ENCODE results near the gene ABCA1.
A peak's percentile ranks its signal among the peaks of the same experiment; 100 is the strongest.
"Not testable (repeated sequence)": the region's sequence is repeated elsewhere in the genome, so short reads cannot be mapped to it uniquely, and the experiment has no call there.

The ABCA1 gene

DNA sequence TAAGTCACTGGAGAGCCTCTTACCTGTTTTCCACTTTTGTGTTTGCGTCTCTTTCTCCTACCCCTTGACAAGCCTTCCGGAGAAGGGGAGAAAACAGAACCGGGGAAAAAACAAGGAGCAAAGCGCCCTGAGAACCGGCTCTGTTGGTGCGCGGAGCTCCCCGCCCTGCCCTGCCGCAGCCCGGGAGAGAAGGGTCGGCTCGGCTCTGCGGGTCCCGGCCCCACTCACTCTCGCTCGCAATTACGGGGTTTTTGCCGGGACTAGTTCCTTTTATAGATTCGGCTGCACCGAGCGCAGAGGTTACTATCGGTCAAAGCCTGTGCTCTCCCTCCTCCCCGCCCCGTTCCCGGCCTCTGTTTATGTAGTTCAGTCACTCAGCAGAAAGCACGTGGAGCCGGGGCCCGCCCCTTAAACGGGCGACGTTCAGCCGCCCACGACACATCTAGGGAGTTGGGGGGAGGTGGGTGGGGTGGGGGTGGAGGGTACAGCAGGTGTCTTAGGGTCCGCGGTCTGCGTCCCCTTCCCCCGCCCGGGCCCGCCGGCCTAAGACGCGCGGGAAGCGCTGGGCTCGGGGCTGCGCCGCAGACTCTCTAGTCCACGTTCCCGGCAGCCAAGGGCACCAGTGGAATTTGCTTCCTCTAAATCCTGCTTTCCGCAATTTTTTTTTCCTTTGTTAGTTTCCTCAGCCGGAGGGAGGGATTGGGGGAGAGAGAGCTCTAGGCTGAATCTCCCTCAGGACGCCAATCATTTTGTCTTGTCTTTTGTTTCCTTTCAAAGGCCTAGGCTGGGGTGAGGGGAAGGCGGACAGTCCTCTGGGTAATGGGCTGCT is at the start of gene ABCA1:
Gene ABCA1, minus strand, starts transcription at position 244 of the 829 bp plus-strand sequence. CDS start 24,476 bp downstream, outside the sequence.
- no peaks in the 10 kb centered on the region for H3K36me3 ChIP-seq (ENCODE audit: control insufficient read depth, insufficient read depth, low read length)
- peaks cover 9% of the 10 kb centered on the region for H3K4me1 ChIP-seq (ENCODE audit: control insufficient read depth, insufficient read depth, low read length)
- H3K9me3 ChIP-seq (ENCODE audit: control insufficient read depth, insufficient read depth, low read length): no peaks in the 10 kb centered on the region
- H3K27me3 ChIP-seq (ENCODE audit: control insufficient read depth, insufficient read depth, low read length): peaks cover 3% of the 10 kb centered on the region
- H3K4me3 ChIP-seq (ENCODE audit: low read depth, low read length): peak within 1 kb of the TSS; percentile 85
- H3K9ac ChIP-seq (ENCODE audit: low read depth, low read length): peak within 1 kb of the TSS; percentile 85

- Histone ChIP-seq H3K4me3 (ENCODE audit: low read depth, low read length) (no peak overlapping the region), H3K9me3 (ENCODE audit: control insufficient read depth, insufficient read depth, low read length) (no peaks in the 10 kb centered on the region), H3K27me3 (ENCODE audit: control insufficient read depth, insufficient read depth, low read length) (no peaks in the 10 kb centered on the region), H3K9ac (ENCODE audit: low read depth, low read length) (no peak overlapping the region), H3K36me3 (ENCODE audit: control insufficient read depth, insufficient read depth, low read length) (no peaks in the 10 kb centered on the region), H3K4me1 (ENCODE audit: control insufficient read depth, insufficient read depth, low read length) (no peaks in the 10 kb centered on the region)
Measured at GRCh38 chr9:104977580-104977979, 49.6 kb upstream of the ABCA1 start.

DNA sequence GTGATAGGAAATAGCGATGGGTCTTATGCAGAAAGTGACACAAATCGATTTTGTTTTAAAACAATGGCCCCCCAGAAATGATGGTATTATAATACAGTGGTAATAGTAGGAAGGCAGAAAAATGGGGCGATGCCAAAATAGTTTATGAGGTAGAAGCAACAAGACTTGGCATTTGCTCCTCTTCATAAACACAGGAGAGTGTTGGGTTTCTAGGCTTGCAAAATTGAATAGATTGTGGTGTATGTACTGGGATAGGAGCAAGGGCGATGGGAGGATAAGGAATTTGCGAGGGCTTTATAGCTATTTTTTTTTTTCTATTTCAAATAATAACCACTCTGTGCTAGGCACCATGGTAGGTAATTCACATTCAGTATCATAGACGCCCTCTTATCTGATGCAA is 49.2 kb upstream of the ABCA1 start:
- H3K4me3 ChIP-seq (ENCODE audit: low read depth, low read length): no peak overlapping the region
- H3K9me3 ChIP-seq (ENCODE audit: control insufficient read depth, insufficient read depth, low read length): no peaks in the 10 kb centered on the region
- no peak overlapping the region for H3K9ac ChIP-seq (ENCODE audit: low read depth, low read length)
- no peaks in the 10 kb centered on the region for H3K36me3 ChIP-seq (ENCODE audit: control insufficient read depth, insufficient read depth, low read length)
- no peaks in the 10 kb centered on the region for H3K4me1 ChIP-seq (ENCODE audit: control insufficient read depth, insufficient read depth, low read length)
- H3K27me3 ChIP-seq (ENCODE audit: control insufficient read depth, insufficient read depth, low read length): no peaks in the 10 kb centered on the region

GRCh38 chr9:104975966-104976595 is 48.1 kb upstream of the ABCA1 start:
- not testable (repeated sequence) for H3K4me1 ChIP-seq (ENCODE audit: control insufficient read depth, insufficient read depth, low read length); H3K9me3 ChIP-seq (ENCODE audit: control insufficient read depth, insufficient read depth, low read length); H3K27me3 ChIP-seq (ENCODE audit: control insufficient read depth, insufficient read depth, low read length); H3K9ac ChIP-seq (ENCODE audit: low read depth, low read length); H3K4me3 ChIP-seq (ENCODE audit: low read depth, low read length); H3K36me3 ChIP-seq (ENCODE audit: control insufficient read depth, insufficient read depth, low read length)

DNA sequence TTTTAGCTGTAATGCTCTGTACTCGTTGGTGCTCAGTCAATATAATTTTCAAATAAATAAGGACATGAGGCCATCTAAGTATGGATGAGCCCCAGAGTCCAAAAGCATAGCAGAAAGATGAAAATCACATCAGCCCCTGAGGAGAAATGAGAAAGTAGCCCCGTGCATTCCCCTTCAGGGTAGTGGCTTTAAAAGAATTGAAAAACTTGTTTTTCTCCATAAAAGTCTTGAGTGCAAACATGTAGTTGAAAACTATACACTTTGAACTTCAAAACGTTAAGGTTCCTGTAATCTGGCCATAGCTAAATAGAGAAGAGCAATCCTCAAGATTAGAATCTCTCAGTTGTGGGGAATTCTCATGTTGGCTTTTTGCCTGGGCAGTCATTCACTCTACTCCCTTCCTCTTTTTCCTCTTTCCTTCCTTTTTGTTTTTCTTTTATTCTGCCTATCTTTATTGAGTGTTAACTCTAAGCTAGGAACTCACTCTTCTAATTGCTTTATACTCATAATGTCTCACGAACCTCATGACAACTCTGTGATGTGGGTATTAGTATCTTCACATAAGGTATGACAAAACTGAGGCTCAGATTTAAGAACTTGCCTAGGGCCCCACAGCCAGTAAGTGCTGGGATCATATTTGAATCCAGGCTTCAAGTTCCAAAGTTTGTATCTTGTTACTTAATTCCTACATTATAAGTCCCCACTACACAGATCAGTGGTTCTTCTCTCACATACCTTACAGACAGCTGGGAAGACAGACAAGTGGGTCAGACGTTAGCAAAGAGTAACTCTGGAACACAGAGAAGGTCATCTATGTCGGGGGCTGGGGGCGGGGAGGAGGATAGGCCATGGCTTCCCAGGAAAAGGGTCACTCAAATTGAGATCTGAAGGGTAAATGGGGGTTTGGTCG is 46.4 kb upstream of the ABCA1 start:
- no peaks in the 10 kb centered on the region for H3K27me3 ChIP-seq (ENCODE audit: control insufficient read depth, insufficient read depth, low read length)
- H3K4me3 ChIP-seq (ENCODE audit: low read depth, low read length): no peak overlapping the region
- H3K4me1 ChIP-seq (ENCODE audit: control insufficient read depth, insufficient read depth, low read length): no peaks in the 10 kb centered on the region
- no peaks in the 10 kb centered on the region for H3K36me3 ChIP-seq (ENCODE audit: control insufficient read depth, insufficient read depth, low read length)
- no peaks in the 10 kb centered on the region for H3K9me3 ChIP-seq (ENCODE audit: control insufficient read depth, insufficient read depth, low read length)
- H3K9ac ChIP-seq (ENCODE audit: low read depth, low read length): no peak overlapping the region

DNA sequence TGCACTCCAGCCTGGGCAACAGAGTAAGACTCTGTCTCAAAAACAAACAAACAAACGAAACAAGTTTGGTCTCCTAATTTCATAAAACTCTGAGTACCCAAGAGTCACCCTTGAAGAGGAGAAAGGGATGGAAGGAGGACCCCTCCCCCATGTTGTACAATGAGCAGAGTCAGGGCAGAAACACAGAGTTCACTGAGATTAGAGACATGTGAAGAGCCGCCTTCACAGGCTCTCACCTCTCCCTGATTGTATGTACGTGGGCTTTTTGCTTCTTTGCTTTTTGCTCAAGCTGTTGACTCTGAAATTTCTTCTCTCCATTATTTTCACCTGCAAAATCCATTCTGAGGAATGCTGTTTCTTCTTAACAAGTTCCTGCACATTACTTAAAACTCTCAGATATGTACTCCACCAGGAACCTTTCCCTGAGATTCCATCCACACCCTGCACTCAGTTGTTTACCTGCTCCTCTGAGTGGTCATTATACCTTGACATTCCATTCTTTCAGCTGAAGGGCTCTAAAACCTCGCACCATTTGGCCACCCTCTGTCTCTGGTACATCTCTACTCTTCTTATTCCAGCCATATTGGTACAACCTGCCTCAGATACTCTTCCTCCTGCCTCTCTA is 44.4 kb upstream of the ABCA1 start:
- no peaks in the 10 kb centered on the region for H3K9me3 ChIP-seq (ENCODE audit: control insufficient read depth, insufficient read depth, low read length)
- H3K9ac ChIP-seq (ENCODE audit: low read depth, low read length): no peak overlapping the region
- H3K36me3 ChIP-seq (ENCODE audit: control insufficient read depth, insufficient read depth, low read length): no peaks in the 10 kb centered on the region
- no peaks in the 10 kb centered on the region for H3K27me3 ChIP-seq (ENCODE audit: control insufficient read depth, insufficient read depth, low read length)
- no peak overlapping the region for H3K4me3 ChIP-seq (ENCODE audit: low read depth, low read length)
- peaks cover 5% of the 10 kb centered on the region for H3K4me1 ChIP-seq (ENCODE audit: control insufficient read depth, insufficient read depth, low read length)

DNA sequence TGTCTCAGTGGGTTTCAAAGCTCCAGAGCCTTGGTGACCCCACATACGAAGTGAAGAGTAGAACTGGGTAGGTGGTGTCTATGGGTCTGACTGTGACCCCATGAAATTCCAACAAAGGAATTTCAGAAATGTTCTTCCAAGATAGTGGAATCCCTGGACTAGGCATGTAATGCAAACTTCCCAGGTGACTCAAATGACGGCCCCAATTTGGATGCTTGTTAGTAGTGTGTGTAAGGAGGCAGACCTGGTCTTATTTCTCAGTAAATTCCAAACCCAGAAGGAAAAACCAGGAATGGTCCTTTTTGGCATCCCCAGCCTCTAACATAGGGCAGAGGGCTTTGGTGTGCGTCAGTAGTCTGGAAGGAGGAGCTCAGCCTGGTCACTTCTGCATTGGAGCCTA is 43.6 kb upstream of the ABCA1 start:
- Histone ChIP-seq H3K9ac (ENCODE audit: low read depth, low read length) (no peak overlapping the region), H3K27me3 (ENCODE audit: control insufficient read depth, insufficient read depth, low read length) (no peaks in the 10 kb centered on the region), H3K4me3 (ENCODE audit: low read depth, low read length) (no peak overlapping the region), H3K36me3 (ENCODE audit: control insufficient read depth, insufficient read depth, low read length) (no peaks in the 10 kb centered on the region), H3K9me3 (ENCODE audit: control insufficient read depth, insufficient read depth, low read length) (no peaks in the 10 kb centered on the region), H3K4me1 (ENCODE audit: control insufficient read depth, insufficient read depth, low read length) (peaks cover 8% of the 10 kb centered on the region)

GRCh38 chr9:104970271-104970987 is 42.5 kb upstream of the ABCA1 start:
- H3K36me3 ChIP-seq (ENCODE audit: control insufficient read depth, insufficient read depth, low read length): no peaks in the 10 kb centered on the region
- no peak overlapping the region for H3K4me3 ChIP-seq (ENCODE audit: low read depth, low read length)
- no peaks in the 10 kb centered on the region for H3K9me3 ChIP-seq (ENCODE audit: control insufficient read depth, insufficient read depth, low read length)
- H3K27me3 ChIP-seq (ENCODE audit: control insufficient read depth, insufficient read depth, low read length): no peaks in the 10 kb centered on the region
- H3K4me1 ChIP-seq (ENCODE audit: control insufficient read depth, insufficient read depth, low read length): peaks cover 8% of the 10 kb centered on the region
- H3K9ac ChIP-seq (ENCODE audit: low read depth, low read length): no peak overlapping the region

DNA sequence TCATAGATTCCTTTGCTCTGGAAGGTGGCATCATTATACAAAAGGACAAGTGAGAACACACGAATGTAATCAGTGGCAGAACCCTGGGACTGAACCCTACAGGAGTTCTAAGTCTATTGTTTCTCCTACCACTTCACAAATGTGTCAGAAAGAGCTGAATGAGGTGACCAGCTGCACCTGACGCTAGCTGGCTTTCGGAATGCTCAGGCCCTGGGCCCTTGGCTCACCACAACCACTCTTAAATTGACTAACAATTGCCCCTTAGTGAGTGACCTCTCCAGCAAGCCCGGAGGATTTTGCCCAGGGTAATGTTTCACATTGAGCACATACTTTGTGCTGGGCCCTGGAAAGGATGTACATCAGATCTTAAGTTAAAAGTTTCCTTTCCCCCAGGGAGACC is 41.2 kb upstream of the ABCA1 start:
- Histone ChIP-seq H3K27me3 (ENCODE audit: control insufficient read depth, insufficient read depth, low read length) (no peaks in the 10 kb centered on the region), H3K4me1 (ENCODE audit: control insufficient read depth, insufficient read depth, low read length) (peaks cover 8% of the 10 kb centered on the region), H3K9me3 (ENCODE audit: control insufficient read depth, insufficient read depth, low read length) (no peaks in the 10 kb centered on the region), H3K4me3 (ENCODE audit: low read depth, low read length) (peak overlapping the region; percentile 90), H3K9ac (ENCODE audit: low read depth, low read length) (no peak overlapping the region), H3K36me3 (ENCODE audit: control insufficient read depth, insufficient read depth, low read length) (no peaks in the 10 kb centered on the region)

GRCh38 chr9:104968025-104968982 is 40.3 kb upstream of the ABCA1 start:
- Histone ChIP-seq H3K36me3 (ENCODE audit: control insufficient read depth, insufficient read depth, low read length) (no peaks in the 10 kb centered on the region), H3K4me3 (ENCODE audit: low read depth, low read length) (peak overlapping the region; percentile 90), H3K9me3 (ENCODE audit: control insufficient read depth, insufficient read depth, low read length) (no peaks in the 10 kb centered on the region), H3K4me1 (ENCODE audit: control insufficient read depth, insufficient read depth, low read length) (peaks cover 8% of the 10 kb centered on the region), H3K27me3 (ENCODE audit: control insufficient read depth, insufficient read depth, low read length) (no peaks in the 10 kb centered on the region), H3K9ac (ENCODE audit: low read depth, low read length) (peak overlapping the region; percentile 92)

Data from iPS-15b (cell line).